GM18502 (cell line): Measurements from ENCODE around the gene SYNPO.

Source experiments
- ATAC-seq: cut with Tn5 transposase; IDR thresholded peaks from one replicate; pipeline ENCODE4 v1.9.1; 2021; ENCODE audit warnings: mild to moderate bottlenecking; ENCODE audit not compliant: unreplicated experiment, poor library complexity

Gene SYNPO, protein sequence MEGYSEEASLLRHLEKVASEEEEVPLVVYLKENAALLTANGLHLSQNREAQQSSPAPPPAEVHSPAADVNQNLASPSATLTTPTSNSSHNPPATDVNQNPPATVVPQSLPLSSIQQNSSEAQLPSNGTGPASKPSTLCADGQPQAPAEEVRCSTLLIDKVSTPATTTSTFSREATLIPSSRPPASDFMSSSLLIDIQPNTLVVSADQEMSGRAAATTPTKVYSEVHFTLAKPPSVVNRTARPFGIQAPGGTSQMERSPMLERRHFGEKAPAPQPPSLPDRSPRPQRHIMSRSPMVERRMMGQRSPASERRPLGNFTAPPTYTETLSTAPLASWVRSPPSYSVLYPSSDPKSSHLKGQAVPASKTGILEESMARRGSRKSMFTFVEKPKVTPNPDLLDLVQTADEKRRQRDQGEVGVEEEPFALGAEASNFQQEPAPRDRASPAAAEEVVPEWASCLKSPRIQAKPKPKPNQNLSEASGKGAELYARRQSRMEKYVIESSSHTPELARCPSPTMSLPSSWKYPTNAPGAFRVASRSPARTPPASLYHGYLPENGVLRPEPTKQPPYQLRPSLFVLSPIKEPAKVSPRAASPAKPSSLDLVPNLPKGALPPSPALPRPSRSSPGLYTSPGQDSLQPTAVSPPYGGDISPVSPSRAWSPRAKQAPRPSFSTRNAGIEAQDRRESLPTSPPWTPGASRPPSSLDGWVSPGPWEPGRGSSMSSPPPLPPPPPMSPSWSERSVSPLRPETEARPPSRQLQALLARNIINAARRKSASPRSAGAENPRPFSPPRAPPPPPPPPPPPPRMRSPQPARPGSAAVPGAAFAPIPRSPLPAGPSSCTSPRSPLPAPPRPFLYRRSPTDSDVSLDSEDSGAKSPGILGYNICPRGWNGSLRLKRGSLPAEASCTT

DNA sequence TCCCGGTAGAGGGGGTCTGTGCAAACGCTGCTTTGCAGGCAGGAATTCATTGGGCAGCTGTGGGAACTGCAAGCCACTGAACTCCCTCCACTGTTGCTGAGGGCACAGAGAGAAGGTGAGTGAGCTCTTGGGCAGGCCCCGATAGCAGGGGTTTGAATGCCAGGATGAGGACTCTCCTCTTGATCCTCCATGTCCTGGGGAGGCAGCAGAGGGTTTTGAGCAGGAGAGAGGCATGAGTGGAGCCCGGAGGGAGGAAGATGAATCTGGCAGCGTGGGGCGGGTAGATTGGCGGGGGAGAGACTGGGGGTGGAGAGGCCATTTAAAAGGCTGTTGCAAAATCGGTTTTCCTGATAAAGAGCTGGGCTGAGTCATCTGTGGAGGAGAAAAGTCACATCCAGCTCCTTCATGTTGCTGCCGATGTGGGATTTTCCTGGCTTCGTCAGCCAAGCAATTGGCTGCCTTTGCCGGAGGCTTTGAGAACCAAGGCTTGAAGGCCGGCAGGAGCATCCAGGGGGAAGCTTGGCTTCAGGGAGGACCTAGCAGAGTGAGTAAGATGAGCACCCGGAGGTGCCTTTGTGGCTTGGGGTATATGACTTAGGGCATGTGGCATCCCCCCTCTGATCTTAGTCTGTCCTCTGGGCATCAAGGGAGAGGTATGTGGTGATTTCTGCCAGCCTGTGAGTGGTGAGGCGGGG lies at the start of gene SYNPO:
Gene SYNPO (plus strand): TSS at position 350 of the 695 bp plus-strand sequence. CDS start 7,616 bp downstream, outside the sequence.
- ATAC-seq = no peak

DNA sequence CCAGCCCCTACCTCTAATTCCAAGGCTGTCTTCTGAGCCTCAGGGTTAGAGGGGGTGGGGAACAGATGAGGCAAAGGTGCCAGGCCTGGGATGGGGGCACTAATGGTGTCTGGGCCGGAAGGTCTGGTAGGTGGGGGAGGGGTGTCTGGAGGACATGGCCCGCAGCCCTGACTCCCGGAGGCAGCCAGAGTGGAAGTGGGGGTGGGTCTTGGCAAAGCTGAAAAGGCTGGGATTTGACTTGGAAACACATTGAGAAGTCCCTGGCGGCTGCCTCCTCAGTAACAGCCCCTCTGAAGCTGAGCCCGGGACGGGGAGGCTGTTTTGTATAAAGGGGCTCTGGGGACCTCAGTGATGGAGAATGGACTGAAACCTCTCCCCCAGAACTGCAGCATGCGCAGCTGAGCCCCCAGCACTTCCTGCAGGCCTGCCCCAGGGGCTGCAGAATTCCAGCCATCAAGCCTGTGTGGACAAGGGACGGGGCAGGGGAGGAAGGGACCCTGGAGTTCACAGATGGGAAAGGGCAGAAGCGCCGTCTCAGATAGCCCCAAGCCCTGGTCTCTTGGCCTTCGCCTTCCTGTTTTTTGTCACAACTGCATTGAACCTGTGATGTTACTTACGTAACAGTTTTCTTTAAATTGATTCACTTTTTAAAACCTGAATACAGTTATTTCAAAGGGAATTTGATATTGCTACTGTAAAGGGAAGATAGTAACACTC lies 49.3 kb upstream of the SYNPO start:
- ATAC-seq = no peak

DNA sequence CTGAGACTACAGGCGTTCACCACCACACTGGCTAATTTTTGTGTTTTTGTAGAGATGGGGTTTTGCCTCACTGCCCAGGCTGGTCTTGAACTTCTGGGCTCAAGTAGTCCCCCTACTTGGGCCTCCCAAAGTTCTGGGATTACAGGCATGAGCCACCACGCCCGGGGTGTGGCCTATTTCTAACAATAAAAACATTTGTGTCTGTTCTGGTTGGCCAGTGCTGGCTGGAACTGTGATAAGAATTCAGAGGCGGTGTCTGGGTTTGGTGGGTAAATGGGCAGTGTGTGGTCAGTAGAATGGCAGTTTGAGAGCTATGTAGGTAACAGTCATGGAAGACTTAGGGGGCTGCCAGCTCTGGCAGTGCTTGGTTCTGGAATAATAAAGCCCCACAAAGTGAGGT lies 46.9 kb upstream of the SYNPO start:
- no peak for ATAC-seq

DNA sequence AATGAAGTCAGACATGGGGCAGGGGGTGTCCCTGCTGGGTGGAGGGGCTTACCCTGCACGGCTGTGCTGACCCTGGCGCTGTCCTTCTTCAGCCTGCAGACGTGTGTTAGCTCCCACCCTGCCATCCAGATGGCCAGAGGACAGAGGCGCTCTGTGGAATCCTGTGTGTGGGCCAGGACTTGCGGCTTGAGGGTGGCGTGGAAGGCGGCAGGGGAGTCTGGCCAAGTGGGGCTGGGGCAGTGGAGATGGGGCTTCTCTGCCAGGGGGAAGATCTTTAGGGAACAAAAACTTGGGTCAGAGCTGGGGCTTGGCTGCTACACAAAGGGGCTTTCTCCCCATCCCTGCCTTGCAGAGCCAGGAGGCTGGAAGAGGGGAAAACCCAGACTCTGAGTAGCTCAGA lies 46.5 kb upstream of the SYNPO start:
- no peak for ATAC-seq

DNA sequence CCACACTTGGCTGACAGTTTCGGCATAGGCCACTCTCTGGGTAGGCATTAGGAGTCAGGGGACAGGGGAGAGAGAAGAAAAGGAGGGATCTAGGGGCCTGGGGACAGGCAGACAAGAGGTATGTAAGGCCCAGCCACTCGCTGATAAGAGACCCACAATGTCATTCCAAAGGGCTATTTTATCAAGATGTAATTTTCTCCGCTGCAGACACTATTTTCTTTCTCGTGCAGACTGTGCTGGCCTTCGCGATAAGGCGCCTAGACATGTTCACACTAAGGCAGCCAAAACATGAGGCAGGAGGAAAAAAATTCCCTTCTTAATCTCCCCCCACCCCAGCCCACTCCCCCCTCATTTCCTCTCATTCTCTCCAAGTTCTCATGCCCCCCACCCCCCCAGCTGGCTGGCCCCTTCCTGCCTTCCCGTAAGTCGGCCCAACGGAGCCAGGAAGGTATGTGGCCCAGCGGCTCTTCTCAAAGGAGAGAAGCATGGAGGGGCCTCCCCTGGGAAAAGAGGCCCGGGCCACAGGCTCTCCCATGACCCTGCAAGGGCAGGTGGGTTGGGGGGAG lies 44.9 kb upstream of the SYNPO start:
- ATAC-seq = no peak

DNA sequence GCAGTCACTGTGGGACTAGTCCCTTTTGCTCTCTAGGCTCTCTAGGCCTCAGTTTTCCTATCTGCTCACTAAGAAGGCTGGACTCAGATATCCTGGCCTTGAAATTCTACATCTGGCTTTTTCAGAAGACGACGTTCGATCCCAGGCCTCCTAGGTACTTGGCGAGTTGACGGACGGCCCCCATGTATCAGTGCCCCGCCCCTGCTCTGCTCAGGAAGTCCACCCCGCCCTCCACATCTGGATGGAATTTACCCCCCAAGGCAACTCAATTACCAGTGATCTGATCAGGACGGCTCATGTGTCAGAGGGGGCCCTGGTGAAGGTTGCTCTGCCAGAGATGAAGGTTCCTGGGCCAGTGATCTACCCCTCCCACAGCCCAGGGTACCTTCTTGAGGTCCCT lies 44.1 kb upstream of the SYNPO start:
- no peak for ATAC-seq

DNA sequence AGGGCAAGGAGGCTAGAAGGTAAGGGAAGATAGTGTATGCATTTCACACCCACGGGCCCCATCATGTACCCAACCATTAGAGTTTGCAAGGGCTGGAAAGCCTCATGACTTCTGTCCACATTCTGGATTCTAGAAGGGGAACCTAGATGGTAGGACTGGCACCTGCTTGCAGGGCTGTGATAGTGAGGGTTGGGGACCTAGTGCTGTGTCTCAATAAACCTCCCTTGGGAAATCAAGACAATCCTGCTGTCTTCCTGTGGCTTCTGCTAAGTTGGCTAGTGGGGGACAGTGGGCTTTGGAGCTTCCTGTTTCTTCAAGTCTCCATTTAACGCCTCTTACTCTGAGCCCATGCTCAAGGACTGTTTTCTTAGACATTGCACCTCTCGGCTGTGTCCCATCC lies 43.6 kb upstream of the SYNPO start:
- no peak for ATAC-seq

DNA sequence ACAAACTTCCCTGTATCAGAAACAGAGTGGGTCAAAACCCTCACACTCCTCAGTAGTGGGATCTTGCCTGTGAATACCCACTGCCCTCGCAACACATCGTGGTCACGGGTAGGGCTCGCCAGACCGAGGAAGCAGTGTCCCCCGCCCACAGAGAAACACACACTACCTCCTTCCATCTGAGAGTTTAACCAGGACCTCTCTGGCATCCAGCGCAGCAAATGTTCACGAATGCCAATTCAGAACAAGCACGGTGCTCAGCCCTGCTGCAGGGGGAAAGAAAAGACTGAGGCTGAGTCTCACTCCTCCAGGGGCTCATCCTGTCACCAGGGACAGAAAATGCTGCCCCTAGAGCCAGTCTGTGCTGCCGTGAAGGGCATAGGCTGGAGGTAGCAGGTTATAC lies 42.5 kb upstream of the SYNPO start:
- no peak for ATAC-seq

DNA sequence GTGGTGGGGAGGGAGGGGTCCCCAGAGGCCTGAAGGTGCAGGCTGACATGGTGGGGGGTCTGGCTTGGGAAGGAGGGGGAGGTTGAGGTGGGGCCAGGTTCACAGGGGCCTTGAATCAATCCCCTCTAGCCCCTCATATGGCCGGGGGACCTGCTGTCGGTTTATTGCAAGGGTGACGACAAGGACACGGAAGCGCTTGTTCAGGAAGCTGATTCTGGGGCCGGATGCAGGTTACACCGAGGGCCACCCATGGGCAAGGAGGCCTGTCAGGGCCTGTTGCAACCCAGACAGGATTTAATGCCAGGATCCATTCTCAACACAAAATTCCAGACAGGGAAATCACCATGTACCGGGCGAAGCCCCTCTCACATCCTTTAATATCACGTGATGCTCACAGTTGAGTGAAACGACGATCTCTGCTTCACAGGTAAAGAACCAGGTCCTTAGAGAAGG lies 41.6 kb upstream of the SYNPO start:
- no peak for ATAC-seq

DNA sequence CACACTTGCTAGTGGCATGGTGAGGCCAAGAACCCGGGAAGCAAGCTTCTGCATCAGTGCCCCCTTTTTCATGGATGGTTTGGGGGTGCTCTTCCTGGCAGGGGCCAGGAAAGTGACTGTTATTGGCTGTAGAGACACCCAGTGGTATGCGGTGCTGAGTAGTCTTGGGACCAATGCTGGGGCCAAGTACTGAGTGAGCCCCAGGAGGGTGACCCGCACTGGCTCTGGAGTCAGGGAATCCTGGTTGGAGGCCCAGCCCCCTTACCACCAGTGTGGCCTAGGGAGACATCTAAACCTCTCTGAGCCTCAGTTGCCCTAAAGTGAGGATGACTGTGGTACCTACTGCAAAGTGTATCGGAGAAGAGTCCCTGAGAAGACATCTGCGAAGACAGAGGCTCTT lies 41.2 kb upstream of the SYNPO start:
- ATAC-seq = no peak

DNA sequence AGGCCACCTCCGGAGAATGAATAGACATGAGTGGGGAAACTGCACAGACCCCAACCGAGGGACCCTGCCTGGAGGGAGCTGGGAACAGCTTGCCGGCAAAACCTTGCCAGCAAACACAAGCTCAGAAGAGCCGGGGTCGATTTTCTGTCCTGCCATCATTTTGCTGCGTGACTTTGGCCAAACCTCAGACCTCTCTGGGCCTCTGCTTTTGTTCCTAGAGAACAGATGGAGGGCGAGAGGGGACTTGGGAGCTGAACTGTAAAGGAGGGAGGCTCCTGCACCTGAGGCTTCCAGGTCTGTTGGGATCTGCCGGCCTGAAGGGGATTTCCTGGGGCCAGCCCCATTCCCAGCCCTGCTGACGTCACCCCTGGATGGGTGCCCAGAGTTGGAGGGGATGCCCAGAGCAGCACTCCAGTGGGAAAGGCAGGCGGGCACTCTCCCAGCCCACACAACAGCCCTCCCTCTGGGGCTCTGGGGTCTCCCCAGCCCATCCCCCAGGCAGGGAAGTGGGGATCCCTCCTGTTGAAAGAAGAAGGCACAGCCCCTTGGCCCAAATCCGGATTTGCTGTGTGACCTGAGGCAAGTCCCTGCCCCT lies 40.4 kb upstream of the SYNPO start:
- no peak for ATAC-seq

DNA sequence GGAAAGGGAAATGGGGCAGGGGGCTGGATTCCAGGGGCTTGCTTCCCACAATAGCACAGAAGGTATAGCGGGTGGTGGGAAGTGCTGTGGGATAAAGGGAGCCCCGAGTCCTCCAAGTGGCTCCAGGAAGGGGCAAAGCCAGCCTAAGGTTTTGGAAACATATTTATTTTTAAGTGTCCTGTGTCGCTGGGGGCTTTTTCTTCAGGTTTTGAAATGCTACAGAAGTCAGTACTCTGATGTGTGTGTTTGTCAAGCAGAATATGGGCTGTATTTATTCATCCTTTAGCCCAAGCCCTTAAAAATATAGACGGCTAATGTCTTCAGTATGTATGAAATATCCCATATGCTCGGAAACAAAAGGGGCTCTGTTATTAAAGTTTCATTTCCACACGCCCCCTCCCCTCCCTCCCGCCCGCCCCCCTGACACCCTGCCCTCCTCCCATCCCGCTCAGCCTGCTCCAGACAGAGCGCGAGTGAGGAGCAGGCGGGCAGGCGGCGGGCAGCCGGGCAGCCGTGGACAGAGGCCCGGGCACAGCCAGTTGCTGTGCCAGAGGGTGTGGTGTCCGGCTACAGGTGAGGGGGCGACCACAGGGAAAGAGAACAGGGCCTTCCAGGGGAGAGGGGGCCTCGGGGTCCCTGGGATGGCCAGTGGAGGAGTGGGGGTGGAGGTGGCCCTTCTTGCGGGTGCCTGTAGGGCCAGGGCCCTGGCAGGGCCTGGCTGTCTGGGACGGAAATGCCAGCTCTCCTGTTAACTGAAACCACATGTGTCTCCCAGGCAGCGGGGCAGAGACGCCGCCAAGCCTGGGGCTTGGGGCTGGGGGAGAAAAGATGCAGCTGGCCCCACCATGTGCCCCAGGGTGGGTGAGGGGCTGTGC lies 39.6 kb upstream of the SYNPO start:
- ATAC-seq = no peak

DNA sequence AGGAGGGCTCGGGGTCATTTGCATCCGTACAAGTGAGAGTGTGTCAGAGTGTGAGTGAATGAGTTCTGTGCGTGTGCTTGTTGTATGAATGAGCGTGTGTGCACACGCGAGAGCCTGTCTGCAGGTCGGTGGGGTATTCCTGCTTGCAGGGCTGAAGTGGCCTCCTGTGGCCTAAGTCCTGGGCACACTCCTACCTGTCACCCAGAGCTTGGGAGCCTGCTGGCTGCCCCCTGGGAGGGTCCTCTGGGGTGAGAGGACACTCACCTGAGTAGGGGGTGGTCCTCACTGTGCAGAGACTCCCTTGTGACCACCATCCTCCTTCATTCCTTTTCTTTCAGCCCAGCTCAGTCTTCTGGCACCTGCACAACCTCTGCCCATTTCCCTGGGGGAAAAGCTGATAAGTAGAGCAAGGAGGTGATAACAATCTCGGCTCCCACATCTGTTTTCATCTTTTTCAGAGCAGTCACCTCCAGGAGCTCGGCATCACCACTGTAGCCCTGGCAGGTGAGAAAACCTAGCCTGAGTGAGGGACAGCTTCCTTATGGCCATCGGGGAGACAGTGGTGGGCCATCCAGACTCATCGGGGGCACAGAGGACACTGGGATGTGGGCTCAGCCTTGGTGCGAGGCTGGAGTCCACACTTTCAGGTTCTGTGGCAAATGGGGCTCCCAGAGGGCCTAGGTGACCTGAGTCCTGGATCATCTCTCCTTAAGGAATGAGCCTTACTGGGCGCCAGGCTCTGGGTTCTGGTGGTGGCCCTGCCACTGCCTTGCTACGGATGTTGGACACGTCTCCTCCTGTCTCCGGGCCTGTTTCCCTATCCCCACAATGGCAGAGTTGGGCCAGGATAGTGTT lies 38.7 kb upstream of the SYNPO start:
- ATAC-seq = no peak

DNA sequence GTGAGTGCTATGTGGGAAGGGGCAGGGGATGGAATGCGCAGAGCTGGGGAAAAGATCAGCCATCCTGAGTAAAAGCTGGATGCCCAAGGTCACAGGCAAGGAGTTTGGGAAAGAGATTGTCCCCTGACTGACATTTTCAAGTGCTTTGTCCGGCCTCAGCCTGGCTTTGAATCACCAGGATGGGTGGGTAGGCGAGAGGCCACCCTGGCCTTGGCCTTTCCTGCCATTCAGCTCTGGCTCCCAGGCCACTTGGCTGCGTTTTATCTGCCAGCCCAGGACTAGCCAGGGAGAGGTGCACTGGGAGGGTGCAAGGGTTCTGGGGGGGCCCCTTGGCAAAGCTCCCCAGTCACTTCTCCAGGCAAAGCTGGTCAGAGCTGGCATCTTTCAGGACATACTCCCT lies 37.4 kb upstream of the SYNPO start:
- no peak for ATAC-seq

DNA sequence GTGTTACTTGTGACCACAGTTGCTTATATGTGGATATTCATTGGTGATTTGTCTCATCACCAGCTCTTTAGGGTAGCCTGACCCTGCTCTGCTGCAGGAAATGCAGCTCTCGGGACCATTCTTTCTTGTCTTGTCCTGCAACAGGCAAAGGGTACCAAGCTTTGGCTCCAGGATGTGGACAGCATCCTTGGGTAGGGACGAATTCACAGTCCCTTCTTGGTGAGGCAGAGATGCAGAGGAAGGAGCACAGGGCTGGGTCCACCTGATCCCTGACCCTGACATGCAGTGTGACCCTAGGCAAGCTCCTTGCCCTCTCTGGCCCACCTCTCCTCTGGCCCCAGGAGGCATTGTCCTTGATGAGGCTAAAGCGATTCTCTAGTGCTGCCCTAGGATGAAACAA lies 37.0 kb upstream of the SYNPO start:
- ATAC-seq = no peak

DNA sequence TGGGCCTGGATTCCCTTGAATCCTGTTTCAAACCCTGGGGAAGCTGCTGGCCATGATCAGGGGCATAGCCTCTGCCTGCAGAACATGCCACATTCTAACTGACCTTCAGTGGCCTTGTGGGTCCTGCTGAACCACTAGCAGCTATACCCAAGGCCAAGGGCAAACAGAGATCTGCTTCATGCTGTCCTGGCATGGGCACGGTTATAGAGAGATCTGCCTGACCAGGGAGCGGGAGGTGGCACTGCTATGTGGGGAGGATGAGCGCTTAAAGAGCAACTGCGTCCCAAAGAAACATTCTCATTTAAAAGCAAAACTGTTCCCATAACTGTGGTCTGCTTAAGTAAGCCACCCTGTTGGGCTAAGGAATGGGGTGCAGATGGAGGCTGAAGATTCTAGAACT lies 36.5 kb upstream of the SYNPO start:
- no peak for ATAC-seq

DNA sequence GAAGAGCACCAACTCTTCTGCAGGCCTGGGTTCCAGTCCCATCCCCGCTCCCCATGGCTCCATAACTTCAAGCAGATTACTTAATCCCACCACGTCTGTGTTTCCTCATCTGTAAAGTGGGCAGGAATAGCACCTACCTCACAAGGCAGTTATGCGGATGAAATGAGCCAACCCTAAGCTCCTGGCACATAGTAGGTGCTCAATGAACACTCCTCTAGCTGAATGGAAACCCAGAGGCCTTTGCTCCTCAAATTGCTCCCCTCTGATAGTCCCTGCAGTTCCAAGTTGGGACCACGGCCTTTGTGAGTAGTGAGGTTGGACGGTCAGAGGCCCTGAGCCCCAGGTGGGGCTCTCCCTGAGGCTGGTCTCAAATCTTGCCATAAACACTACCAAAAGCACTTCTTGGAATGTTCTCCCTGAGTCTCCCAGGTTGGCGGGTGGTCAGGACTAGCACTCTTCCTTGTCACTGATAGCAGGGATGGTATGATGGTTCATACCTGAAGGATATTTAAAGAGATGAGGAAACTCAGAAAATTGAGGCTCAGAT lies 35.5 kb upstream of the SYNPO start:
- no peak for ATAC-seq
